GM19372 (cell line): ENCODE results near the gene SLC12A7.
"Not testable (repeated sequence)": the region's sequence is repeated elsewhere in the genome, so short reads cannot be mapped to it uniquely, and the experiment has no call there.

ENCODE experiments used
- ATAC-seq: cut with Tn5 transposase; IDR thresholded peaks from one replicate; pipeline ENCODE4 v1.9.1; 2021; ENCODE audit warnings: mild to moderate bottlenecking, low read depth, moderate library complexity; ENCODE audit not compliant: unreplicated experiment

The SLC12A7 gene

GRCh38 chr5:1085391-1085790, 26.5 kb downstream of the SLC12A7 start:
- ATAC-seq = no peak

GRCh38 chr5:1083823-1084605, 27.8 kb downstream of the SLC12A7 start:
- no peak for ATAC-seq

- not testable (repeated sequence) for ATAC-seq
Measured at GRCh38 chr5:1083026-1083425, 28.8 kb downstream of the SLC12A7 start.

- ATAC-seq = no peak
Measured at GRCh38 chr5:1081519-1081918, 30.3 kb downstream of the SLC12A7 start.

- ATAC-seq = no peak
Measured at GRCh38 chr5:1080432-1080831, 31.4 kb downstream of the SLC12A7 start.

- no peak for ATAC-seq
Measured at GRCh38 chr5:1079961-1080360, 31.9 kb downstream of the SLC12A7 start.

- ATAC-seq = no peak
Measured at GRCh38 chr5:1079486-1079885, 32.4 kb downstream of the SLC12A7 start.

GRCh38 chr5:1078851-1079250, 33.0 kb downstream of the SLC12A7 start:
- no peak for ATAC-seq

- no peak for ATAC-seq
Measured at GRCh38 chr5:1078206-1078605, 33.7 kb downstream of the SLC12A7 start.

- ATAC-seq = no peak
Measured at GRCh38 chr5:1077491-1078020, 34.3 kb downstream of the SLC12A7 start.

- no peak for ATAC-seq
Measured at GRCh38 chr5:1077026-1077425, 34.8 kb downstream of the SLC12A7 start.

- no peak for ATAC-seq
Measured at GRCh38 chr5:1076406-1076805, 35.5 kb downstream of the SLC12A7 start.

- ATAC-seq = no peak
Measured at GRCh38 chr5:1075931-1076330, 35.9 kb downstream of the SLC12A7 start.

GRCh38 chr5:1075555-1075881, 36.3 kb downstream of the SLC12A7 start:
- ATAC-seq = no peak

GRCh38 chr5:1074816-1075554, 36.9 kb downstream of the SLC12A7 start:
- no peak for ATAC-seq

GRCh38 chr5:1074226-1074625, 37.6 kb downstream of the SLC12A7 start:
- no peak for ATAC-seq

GRCh38 chr5:1073239-1074102, 38.4 kb downstream of the SLC12A7 start:
- ATAC-seq = no peak

GRCh38 chr5:1069720-1070088, 42.2 kb downstream of the SLC12A7 start:
- ATAC-seq = no peak

- ATAC-seq = no peak
Measured at GRCh38 chr5:1068895-1069719, 42.8 kb downstream of the SLC12A7 start.
